HepG2 (cell line): ENCODE measurements around the gene ZNF530. TPM values are rescaled to one million over a fixed set of nuclear protein-coding genes. Genes with fewer than 3 reads are reported as not detected.

Source experiments
- AFF4 ChIP-seq: sonication (generic); formaldehyde crosslinking; IDR thresholded peaks from 2 replicates; pipeline ENCODE4 v1.4.0; 2020; ENCODE audit warnings: missing genetic modification reagents
- CREBL2 ChIP-seq: sonication (generic); formaldehyde crosslinking; IDR thresholded peaks from 2 replicates; pipeline ENCODE4 v1.8.1; 2023; ENCODE audit warnings: missing genetic modification reagents, mild to moderate bottlenecking, borderline replicate concordance
- FOXC1 ChIP-seq: sonication (generic); formaldehyde crosslinking; IDR thresholded peaks from 2 replicates; pipeline ENCODE4 v1.8.0; 2022; ENCODE audit warnings: mild to moderate bottlenecking, missing genetic modification reagents, borderline replicate concordance
- HES4 ChIP-seq: sonication (generic); formaldehyde crosslinking; IDR thresholded peaks from 2 replicates; pipeline ENCODE4 v1.9.0; 2021; ENCODE audit warnings: mild to moderate bottlenecking, missing genetic modification reagents, borderline replicate concordance
- IKZF4 ChIP-seq: sonication (generic); formaldehyde crosslinking; IDR thresholded peaks from 2 replicates; pipeline ENCODE4 v1.5.1; 2020; ENCODE audit warnings: borderline replicate concordance, mild to moderate bottlenecking, low read depth, missing genetic modification reagents; ENCODE audit errors: not compliant biosample characterization
- JARID2 ChIP-seq: sonication (generic); formaldehyde crosslinking; IDR thresholded peaks from 2 replicates; pipeline ENCODE4 v1.8.1; 2023; ENCODE audit warnings: missing genetic modification reagents, inconsistent platforms; ENCODE audit not compliant: insufficient replicate concordance
- KDM2A ChIP-seq: sonication (generic); formaldehyde crosslinking; IDR thresholded peaks from 2 replicates; pipeline ENCODE4 v1.4.0; 2020; ENCODE audit warnings: low read depth, missing genetic modification reagents, borderline replicate concordance
- KDM4B ChIP-seq: sonication (generic); formaldehyde crosslinking; IDR thresholded peaks from 2 replicates; pipeline ENCODE4 v1.4.0; 2020; ENCODE audit warnings: missing genetic modification reagents
- MEIS2 ChIP-seq: sonication (generic); formaldehyde crosslinking; IDR thresholded peaks from 2 replicates; pipeline ENCODE4 v1.9.0; 2021; ENCODE audit warnings: mild to moderate bottlenecking, missing genetic modification reagents
- MTERF4 ChIP-seq: sonication (generic); formaldehyde crosslinking; IDR thresholded peaks from 2 replicates; pipeline ENCODE4 v1.8.0; 2023; ENCODE audit warnings: mild to moderate bottlenecking, missing genetic modification reagents
- NFE2 ChIP-seq: sonication (generic); formaldehyde crosslinking; IDR thresholded peaks from 2 replicates; pipeline ENCODE4 v1.4.0; 2020; ENCODE audit warnings: missing genetic modification reagents
- NFKBIZ ChIP-seq: IDR thresholded peaks from 2 replicates; pipeline ENCODE4 v1.6.1; 2018; ENCODE audit warnings: missing genetic modification reagents, missing compliant biosample characterization
- PAF1 ChIP-seq: IDR thresholded peaks from 2 replicates; pipeline ENCODE4 v1.6.1; 2016; ENCODE audit warnings: missing genetic modification reagents, missing compliant biosample characterization
- PBX3 ChIP-seq: sonication (generic); formaldehyde crosslinking; IDR thresholded peaks from 2 replicates; pipeline ENCODE4 v1.8.1; 2023; ENCODE audit warnings: missing genetic modification reagents, inconsistent platforms, borderline replicate concordance
- SP140L ChIP-seq: sonication (generic); formaldehyde crosslinking; IDR thresholded peaks from 2 replicates; pipeline ENCODE4 v1.4.0; 2020; ENCODE audit warnings: missing genetic modification reagents, borderline replicate concordance
- TBL1XR1 ChIP-seq: fragments of 150-350 bp; IDR thresholded peaks from 2 replicates; pipeline ENCODE4 v1.6.1; 2014; ENCODE audit warnings: borderline replicate concordance, low read length; ENCODE audit not compliant: partially characterized antibody
- TFAP4 ChIP-seq: sonication (generic); IDR thresholded peaks from 2 replicates; pipeline ENCODE4 v1.6.1; 2016; ENCODE audit warnings: low read depth, borderline replicate concordance
- ZFAT ChIP-seq: sonication (generic); formaldehyde crosslinking; conservative IDR thresholded peaks from 2 replicates; pipeline ENCODE4 v1.8.1; 2023; ENCODE audit warnings: missing genetic modification reagents, inconsistent platforms
- ZNF101 ChIP-seq: sonication (generic); formaldehyde crosslinking; IDR thresholded peaks from 2 replicates; pipeline ENCODE4 v1.4.0; 2020; ENCODE audit warnings: mild to moderate bottlenecking, low read depth, missing genetic modification reagents, borderline replicate concordance
- ZNF20 ChIP-seq: sonication (generic); formaldehyde crosslinking; IDR thresholded peaks from 2 replicates; pipeline ENCODE4 v1.4.0; 2020; ENCODE audit warnings: mild to moderate bottlenecking, moderate library complexity, missing genetic modification reagents
- ZNF224 ChIP-seq: sonication (generic); formaldehyde crosslinking; IDR thresholded peaks from 2 replicates; pipeline ENCODE4 v1.5.0; 2020; ENCODE audit warnings: mild to moderate bottlenecking, missing genetic modification reagents
- ZNF296 ChIP-seq: sonication (generic); formaldehyde crosslinking; conservative IDR thresholded peaks from 2 replicates; pipeline ENCODE4 v1.5.0; 2020; ENCODE audit warnings: mild to moderate bottlenecking, missing genetic modification reagents
- ZNF879 ChIP-seq: sonication (generic); formaldehyde crosslinking; IDR thresholded peaks from 2 replicates; pipeline ENCODE4 v1.8.1; 2023; ENCODE audit warnings: missing genetic modification reagents
- ZNF891 ChIP-seq: sonication (generic); formaldehyde crosslinking; IDR thresholded peaks from 2 replicates; pipeline ENCODE4 v1.5.0; 2020; ENCODE audit warnings: mild to moderate bottlenecking, missing genetic modification reagents
- polyA plus RNA-seq, 8 experiments: library from polyadenylated mRNA; depleted of rRNA in 3 of 8; stranded (reverse) in 7 of 8; unstranded in 1 of 8; fragments of >200 nt; fragmentation: Illumina TruSeq in 4 of 8; extraction: Trizol in 4 of 8; gene quantifications; 2 replicates each; pipeline versions ENCODE4 v1.2.1 to v1.2.3, GENCODE V29; 2011 to 2016; ENCODE audit warnings: low read depth in 4 of 8, missing spikeins in 1 of 8, mixed read lengths in 1 of 8; ENCODE audit not compliant: insufficient read depth in 1 of 8
- total RNA-seq, 5 experiments: library from RNA; depleted of rRNA; stranded (reverse); fragments of >200 nt; fragmentation: Illumina TruSeq; extraction: Trizol; gene quantifications; 2 replicates each; pipeline ENCODE4 v1.2.3, GENCODE V29; 2016; ENCODE audit warnings: low read depth in 1 of 5

The ZNF530 gene
- total and polyA plus RNA-seq, 2 of the 13 experiments (the other 11 are each of a cell fraction or from before 2014, with no cell fraction given), result 1.1 to 7.8 TPM

GRCh38 chr19:57599761-57600383 lies at the start of gene ZNF530 (continued):
- no peak for TF ChIP-seq ZNF101 (CRISPR knock-in tag)
- TF ChIP-seq KDM2A, result peak; percentile 85
- TF ChIP-seq ZNF891 (CRISPR knock-in tag), result no peak
- TF ChIP-seq KDM4B (CRISPR knock-in tag), result no peak
- peak; percentile 22; the same call in 1 of the 2 replicates for TF ChIP-seq NFKBIZ
- no peak for TF ChIP-seq PBX3 (CRISPR knock-in tag)
- TF ChIP-seq ZNF20 (CRISPR knock-in tag), result no peak
- no peak for TF ChIP-seq SP140L (CRISPR knock-in tag)
- TF ChIP-seq FOXC1 (CRISPR knock-in tag), result no peak
- no peak for TF ChIP-seq NFE2
- TF ChIP-seq JARID2 (CRISPR knock-in tag), result no peak
- TF ChIP-seq ZFAT, result no peak
- no peak for TF ChIP-seq MTERF4 (CRISPR knock-in tag)
- TF ChIP-seq PAF1 (CRISPR knock-in tag), result no peak
- TF ChIP-seq AFF4, result no peak
- no peak for TF ChIP-seq TBL1XR1
- no peak for TF ChIP-seq ZNF879 (CRISPR knock-in tag)
- TF ChIP-seq IKZF4, result peak; percentile 86
- no peak for TF ChIP-seq ZNF296 (CRISPR knock-in tag)
- 0 out of 2 replicates have a peak, but pooled peaks have one; percentile 76 for TF ChIP-seq CREBL2 (CRISPR knock-in tag)
- TF ChIP-seq HES4 (CRISPR knock-in tag), result no peak
- TF ChIP-seq ZNF224 (CRISPR knock-in tag), result no peak
- TF ChIP-seq MEIS2, result no peak; the same call in 1 of the 2 replicates
- 0 out of 2 replicates have a peak, but pooled peaks have one; percentile 34 for TF ChIP-seq TFAP4
